Measurements from ENCODE around the gene CCDC38.
"Not testable (repeated sequence)": the region's sequence is repeated elsewhere in the genome, so short reads cannot be mapped to it uniquely, and the experiment has no call there.

Gene CCDC38

GRCh38 chr12:95881331-95881955, 61.0 kb downstream of the CCDC38 start:
- DNase-seq, result no peak

DNA sequence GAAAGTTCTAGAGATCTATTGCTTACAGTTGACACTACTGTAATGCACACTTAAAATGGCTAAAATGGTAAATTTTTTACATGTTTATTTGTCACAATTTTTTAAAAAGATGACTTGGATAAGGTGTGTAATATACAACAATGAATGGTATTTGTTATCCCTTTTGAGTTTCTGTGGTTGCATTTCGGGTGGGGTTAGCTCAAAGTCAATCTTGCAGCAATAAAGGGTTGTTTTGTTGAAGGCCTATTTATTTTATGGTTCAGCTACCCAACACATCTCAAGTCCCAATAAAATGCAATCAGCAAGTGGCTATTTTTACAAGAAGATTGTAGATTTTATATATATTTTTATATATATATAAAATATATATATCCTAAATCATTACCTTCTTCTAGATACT, 61.5 kb downstream of the CCDC38 start:
- no peak for DNase-seq

- no peak for DNase-seq
These were observed 64.8 kb downstream of the CCDC38 start for GRCh38 chr12:95877622-95878021.

DNA sequence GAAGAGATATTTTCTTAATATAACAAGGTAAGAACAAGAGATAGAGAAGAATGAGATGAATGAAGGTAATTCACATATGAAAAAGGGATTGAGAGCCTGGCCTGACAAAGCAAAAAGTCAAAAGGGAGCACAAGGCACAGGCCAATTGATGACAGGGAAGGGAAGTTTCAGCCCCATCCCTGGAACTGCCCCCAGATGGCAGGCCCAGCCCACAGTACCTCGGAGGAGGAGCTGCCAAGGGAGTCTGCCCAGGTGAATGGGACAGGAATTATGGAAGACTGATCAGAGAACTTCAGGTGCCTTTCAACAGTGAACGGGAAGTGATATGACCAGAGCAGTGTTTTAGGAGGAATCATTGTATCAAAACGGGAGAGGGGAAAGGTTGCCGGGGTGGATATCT, 68.0 kb downstream of the CCDC38 start:
- no peak for DNase-seq

- DNase-seq, result no peak
These were observed 71.5 kb downstream of the CCDC38 start for GRCh38 chr12:95870897-95871296.

- no peak for DNase-seq
These were observed 79.1 kb downstream of the CCDC38 start for GRCh38 chr12:95863337-95863736.

GRCh38 chr12:95862038-95862437, 80.4 kb downstream of the CCDC38 start:
- DNase-seq, result no peak

GRCh38 chr12:95859947-95860850, 82.2 kb downstream of the CCDC38 start:
- no peak for DNase-seq

- no peak for DNase-seq
These were observed 83.0 kb downstream of the CCDC38 start for GRCh38 chr12:95859344-95859816.

DNA sequence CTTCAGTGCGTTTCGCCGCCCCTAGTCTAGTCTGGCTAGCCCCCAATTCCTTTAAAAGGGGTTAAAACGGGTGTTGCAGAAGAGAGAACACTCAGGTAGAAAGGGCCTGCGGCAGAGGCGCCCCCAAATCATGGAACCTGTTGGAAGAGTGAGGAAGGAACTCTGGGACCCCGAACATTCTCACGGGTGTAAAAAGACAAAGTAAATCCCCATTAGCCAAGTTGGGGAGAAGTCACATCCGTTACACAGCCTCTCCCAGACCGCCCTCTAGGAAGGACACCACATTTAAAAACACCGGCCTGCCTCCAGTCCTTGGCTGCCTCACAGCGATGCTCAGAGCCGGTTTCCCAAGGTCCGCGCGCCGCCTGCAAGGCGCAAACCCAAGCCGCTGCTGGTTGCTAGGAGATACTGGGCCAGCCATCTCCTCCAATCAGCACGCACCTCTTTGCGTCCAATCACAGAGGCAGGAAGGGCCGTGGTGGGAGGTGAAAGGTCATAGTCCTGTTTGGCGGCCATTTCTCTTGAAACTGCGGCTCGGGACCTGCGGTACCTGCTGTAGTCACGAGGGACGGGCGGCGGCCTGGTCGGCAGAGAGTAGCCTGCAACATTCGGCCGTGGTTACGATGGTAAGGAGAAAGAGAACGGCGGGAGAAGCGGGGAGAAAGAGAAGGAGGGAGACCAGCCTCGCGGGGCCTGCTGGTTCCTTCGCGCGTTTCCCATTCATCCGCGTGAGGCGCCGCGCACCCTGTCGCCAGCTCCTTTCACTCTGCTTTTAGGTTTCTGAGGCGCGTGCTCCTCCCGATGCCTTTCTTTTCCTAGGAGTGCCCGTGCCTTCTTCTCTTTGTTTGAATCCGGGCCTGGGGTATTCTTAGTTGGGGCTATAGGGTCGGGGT, 83.7 kb downstream of the CCDC38 start, which contains the start of gene SNRPF:
Gene SNRPF, plus strand, starts transcription at position 502 of the 893 bp plus-strand sequence. Its CDS starts 122 bp downstream, at position 624.
- peak; percentile 82 to 91 for DNase-seq

GRCh38 chr12:95857799-95858198, 84.6 kb downstream of the CCDC38 start:
- no peak for DNase-seq

DNA sequence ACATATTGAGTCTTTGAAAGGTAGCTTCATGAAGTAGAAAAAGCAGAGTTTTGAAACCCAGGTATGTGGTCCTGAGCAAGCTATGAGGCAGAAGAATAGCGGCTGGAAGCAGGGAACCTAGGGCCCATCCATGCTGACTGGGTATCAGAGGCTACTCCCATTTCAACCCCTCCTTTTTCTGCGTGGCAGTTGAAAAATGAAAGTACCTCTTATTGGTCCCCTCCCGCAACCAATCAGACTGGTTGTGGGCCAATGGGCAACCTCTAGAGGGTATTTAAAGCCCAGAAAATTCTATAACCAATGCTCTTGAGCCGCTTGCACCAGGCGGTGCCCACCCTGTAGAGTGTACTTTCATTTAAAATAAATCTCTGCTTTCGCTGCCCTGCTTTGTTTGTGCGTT, 85.3 kb downstream of the CCDC38 start:
- DNase-seq, result no peak

GRCh38 chr12:95852133-95852532, 90.3 kb downstream of the CCDC38 start:
- DNase-seq, result no peak

- no peak for DNase-seq
These were observed 90.8 kb downstream of the CCDC38 start for GRCh38 chr12:95851606-95852005.

- no peak for DNase-seq
These were observed 93.6 kb downstream of the CCDC38 start for GRCh38 chr12:95848575-95849388.

DNA sequence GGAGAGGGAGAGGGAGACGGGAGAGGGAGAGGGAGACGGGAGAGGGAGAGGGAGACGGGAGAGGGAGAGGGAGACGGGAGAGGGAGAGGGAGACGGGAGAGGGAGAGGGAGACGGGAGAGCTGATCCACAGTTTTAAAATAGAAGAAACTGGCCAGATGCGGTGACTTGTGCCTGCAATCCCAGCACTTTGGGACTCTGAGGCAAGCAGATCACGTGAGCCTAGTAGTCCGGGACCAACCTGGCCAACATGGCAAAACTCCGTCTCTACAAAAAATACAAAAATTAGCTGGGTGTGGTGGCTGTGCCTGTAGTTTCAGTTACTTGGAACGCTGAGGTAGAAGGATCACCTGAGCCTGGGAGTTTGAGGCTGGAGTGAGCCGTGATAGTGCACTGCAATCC, 100.0 kb downstream of the CCDC38 start:
- not testable (repeated sequence) for DNase-seq

DNA sequence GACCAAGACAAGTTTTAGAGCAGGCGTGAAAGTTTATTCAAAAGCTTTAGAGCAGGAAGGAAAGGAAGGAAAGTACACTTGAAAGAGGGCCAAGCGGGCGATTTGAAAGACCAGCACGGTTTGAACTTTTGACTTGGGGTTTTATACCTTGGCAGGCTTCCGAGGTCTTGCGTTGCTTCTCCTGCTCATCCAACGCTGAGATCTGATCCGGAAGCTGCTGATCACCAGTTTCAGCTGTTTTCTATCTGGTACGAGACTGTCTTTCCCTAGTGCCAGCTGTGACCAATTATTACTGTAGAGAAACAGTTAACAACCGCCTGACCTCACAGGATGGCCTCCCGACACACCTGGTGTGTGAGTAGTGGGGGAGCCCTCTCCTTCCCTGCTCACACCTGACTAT, 104.3 kb downstream of the CCDC38 start:
- DNase-seq, result no peak

GRCh38 chr12:95837240-95838038, 105.0 kb downstream of the CCDC38 start:
- no peak for DNase-seq

DNA sequence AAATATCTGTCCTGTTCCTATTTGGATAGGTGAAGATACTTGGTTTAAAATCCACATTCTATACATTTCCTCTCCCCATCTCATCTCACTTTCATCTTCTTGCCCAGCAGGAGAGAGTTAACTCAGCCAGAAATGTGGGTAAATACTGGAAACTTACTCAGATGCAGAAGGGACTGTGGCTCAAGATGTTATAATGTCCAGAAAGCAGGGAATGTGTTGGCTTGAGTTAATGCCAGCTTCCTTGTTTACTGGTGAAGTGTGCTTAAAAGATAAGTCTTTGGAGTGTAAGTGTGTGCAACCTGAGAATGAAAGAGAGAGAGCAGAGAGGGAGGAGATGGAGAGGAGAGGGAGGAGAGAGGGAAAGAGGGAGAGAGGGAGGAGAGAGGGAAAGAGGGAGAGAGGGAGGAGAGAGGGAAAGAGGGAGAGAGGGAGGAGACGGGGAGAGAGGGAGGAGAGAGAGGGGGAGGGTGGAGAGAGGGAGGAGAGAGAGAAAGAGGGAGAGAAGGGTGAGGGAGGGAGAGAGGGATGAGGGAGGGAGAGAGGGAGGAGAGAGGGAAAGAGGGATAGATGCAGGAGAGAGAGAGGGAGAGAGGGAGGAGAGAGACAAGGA, 105.7 kb downstream of the CCDC38 start:
- DNase-seq, result no peak

GRCh38 chr12:95836185-95836609, 106.2 kb downstream of the CCDC38 start:
- no peak for DNase-seq

GRCh38 chr12:95834572-95834971, 107.8 kb downstream of the CCDC38 start:
- DNase-seq, result no peak

All from stimulated activated CD4-positive, alpha-beta T cell treated with anti-CD3 and anti-CD28 coated beads, Interleukin-4, amount 100 ng/mL, for 4 hours (primary cell).